ENCODE measurements around the gene ISLR.

The ISLR gene

DNA sequence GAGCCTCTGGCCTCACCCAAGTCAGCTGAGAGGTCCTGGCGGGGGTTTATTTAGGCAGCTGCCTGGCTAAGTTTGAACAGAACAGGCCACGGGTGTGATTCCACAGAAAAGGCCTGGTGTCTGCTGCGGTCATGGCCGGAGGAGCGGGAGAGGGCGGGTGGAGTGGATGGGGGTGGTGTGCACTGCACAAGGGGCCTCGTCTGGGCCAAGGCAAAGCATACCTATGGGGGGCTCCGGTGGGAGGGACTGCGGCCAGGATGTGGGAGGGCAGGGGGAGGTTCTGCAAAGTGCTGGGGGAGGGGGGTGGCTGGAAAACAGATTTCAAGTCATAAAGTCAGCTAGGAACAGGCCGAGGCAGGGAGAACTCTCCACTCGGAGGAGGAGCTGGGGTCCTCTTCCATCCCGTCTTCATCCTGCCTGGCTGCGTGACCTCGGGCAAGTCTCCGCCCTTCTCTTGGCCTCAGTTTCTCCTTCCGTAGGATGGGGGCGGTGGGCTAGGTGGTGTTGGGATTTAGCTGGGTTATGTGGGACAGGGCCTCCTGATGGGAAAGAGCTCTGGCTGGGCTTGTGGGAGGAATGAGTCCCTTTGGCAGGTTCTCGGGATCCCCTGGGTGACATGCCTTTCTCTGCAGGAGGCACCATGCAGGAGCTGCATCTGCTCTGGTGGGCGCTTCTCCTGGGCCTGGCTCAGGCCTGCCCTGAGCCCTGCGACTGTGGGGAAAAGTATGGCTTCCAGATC is 878 bp downstream of the ISLR start:
- DNase-seq, result no peak

DNA sequence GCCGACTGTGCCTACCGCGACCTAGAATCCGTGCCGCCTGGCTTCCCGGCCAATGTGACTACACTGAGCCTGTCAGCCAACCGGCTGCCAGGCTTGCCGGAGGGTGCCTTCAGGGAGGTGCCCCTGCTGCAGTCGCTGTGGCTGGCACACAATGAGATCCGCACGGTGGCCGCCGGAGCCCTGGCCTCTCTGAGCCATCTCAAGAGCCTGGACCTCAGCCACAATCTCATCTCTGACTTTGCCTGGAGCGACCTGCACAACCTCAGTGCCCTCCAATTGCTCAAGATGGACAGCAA is 1.4 kb downstream of the ISLR start:
- DNase-seq, result no peak

DNA sequence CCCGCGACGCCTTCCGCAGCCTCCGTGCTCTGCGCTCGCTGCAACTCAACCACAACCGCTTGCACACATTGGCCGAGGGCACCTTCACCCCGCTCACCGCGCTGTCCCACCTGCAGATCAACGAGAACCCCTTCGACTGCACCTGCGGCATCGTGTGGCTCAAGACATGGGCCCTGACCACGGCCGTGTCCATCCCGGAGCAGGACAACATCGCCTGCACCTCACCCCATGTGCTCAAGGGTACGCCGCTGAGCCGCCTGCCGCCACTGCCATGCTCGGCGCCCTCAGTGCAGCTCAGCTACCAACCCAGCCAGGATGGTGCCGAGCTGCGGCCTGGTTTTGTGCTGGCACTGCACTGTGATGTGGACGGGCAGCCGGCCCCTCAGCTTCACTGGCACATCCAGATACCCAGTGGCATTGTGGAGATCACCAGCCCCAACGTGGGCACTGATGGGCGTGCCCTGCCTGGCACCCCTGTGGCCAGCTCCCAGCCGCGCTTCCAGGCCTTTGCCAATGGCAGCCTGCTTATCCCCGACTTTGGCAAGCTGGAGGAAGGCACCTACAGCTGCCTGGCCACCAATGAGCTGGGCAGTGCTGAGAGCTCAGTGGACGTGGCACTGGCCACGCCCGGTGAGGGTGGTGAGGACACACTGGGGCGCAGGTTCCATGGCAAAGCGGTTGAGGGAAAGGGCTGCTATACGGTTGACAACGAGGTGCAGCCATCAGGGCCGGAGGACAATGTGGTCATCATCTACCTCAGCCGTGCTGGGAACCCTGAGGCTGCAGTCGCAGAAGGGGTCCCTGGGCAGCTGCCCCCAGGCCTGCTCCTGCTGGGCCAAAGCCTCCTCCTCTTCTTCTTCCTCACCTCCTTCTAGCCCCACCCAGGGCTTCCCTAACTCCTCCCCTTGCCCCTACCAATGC is 2.0 kb downstream of the ISLR start:
- no peak for DNase-seq

DNA sequence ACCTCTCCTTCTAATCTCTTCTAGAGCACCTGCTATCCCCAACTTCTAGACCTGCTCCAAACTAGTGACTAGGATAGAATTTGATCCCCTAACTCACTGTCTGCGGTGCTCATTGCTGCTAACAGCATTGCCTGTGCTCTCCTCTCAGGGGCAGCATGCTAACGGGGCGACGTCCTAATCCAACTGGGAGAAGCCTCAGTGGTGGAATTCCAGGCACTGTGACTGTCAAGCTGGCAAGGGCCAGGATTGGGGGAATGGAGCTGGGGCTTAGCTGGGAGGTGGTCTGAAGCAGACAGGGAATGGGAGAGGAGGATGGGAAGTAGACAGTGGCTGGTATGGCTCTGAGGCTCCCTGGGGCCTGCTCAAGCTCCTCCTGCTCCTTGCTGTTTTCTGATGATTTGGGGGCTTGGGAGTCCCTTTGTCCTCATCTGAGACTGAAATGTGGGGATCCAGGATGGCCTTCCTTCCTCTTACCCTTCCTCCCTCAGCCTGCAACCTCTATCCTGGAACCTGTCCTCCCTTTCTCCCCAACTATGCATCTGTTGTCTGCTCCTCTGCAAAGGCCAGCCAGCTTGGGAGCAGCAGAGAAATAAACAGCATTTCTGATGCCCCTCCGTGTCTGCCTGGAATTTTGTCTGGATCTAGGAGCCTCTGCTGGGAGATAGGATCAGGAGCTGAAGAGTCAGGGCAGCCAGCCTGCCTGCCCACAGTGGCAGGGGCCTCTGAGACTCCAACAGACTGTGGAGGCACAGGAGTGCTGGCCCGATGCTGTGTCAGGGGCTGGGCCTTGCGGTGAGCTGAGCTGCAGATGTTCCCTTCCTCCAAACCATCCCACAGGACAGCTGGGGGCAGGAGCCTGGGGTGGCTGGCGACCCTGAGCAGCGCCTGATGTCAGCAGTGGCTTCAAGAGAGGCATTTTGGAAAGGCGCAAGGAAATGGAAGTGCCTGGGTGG is 3.0 kb downstream of the ISLR start:
- no peak for DNase-seq

DNA sequence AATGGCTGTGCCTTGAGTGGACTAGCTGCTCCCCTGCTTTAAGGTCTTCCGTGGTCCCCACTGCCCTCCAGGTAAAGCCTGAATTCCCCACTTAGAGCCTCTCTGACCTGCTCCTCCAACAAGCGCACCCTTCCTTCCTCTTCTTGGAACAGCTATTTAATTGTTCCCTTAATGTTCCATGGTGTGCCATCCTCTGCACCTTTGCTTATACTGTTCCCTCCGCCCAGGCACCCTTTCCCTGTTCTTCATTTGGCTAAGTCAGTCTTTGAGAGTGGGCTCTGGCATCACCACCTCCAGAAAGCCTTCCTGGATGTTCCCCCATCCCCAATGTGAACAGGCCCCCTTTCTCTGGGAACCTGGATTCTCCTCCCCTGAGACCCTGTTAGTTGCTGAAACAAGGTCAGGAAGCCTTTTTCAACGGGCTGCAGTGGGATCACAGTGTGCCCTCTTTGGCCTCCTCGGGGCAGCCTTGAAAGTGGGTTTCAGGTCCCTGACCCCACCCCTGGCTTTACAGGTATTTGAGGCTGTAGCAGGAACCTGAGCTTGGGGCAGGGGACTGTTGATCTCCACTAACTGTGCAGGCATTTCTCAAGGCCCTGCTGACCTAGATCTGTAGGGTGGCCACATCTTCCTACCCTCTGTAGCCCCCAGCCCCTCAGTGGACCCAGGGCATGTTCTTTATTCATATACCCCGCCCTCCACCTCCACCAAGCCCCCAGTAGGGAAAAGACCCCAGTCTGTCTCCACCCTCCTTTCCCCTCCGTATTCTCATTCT is 5.0 kb downstream of the ISLR start:
- no peak for DNase-seq

DNA sequence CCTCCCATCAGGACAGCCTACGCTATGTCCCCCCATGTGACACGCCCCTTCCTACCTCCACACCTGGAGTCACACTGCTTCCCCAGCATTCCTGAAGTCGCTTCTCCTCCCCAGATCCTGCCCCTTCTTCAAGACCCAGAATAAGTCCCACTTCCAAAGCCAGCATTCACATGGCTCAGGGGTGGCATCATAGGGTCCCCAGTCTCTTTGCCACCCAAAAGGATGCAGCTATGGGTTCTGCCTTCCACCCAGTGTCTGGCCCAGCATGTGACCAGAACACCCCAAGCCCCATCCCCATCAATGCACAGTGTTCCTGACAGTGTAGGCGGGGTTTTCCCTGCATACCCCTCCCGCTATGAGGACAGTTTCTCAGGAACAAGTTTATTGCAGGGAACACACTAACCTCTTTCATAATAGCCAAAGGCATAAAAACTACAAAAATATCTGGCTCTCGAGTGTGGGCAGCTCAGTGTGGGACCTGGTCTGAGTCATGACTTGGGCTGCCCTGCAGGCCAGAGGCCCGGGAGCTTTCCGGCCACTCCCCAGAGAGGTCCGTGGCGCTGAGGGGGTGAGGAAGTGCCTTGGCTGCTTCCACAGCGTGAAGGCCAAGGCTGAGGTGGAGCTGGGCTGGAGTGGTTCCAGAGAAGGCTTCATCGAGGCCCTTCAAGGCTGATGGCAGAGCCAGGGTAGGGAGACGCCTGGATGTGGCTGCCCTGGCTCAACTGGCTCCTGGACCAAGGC is 5.8 kb downstream of the ISLR start:
- DNase-seq, result no peak

DNA sequence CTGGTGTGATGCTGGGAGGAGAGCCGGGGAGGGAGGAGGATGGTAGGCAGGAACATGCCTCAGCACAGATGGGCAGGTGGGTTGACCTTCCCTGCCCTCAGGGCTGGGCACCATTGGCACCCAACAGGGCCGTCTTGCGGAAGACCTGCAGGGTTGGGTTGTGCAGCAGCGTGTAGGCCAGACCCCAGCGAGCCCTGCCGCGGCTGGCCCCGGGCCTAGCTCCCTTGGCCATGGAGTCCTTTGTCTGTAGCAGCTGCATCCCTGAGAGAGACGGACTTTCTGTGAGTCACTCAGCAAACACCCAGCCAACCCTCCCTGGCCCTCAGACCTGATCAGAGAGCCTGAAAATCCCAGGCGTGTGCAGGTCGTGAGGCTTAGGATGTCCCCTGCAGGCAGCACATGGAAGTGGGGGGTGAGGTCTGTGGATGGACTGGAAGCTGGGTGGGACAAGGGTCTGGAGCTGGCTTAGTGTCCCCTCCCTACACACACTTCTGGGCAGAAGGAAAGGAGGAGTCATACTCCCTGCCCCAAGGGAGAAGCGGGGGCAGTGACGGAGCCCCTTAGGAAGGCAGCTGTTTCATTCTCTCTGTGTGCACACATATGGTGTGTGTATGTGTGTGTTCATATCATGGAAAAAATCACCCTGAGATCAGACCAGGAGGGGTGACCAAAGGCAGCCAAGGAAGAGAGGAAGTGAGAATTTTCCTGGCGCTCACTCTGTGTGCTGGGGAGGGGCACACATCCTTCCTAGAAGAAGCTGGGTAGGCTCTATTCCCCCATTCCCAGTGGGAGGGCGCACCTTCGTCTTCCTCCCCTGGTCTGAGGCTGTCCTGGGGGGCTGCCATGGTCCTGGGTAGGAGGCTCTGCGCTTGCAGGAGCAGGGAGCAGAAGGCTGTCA is 6.7 kb downstream of the ISLR start:
- DNase-seq, result no peak

DNA sequence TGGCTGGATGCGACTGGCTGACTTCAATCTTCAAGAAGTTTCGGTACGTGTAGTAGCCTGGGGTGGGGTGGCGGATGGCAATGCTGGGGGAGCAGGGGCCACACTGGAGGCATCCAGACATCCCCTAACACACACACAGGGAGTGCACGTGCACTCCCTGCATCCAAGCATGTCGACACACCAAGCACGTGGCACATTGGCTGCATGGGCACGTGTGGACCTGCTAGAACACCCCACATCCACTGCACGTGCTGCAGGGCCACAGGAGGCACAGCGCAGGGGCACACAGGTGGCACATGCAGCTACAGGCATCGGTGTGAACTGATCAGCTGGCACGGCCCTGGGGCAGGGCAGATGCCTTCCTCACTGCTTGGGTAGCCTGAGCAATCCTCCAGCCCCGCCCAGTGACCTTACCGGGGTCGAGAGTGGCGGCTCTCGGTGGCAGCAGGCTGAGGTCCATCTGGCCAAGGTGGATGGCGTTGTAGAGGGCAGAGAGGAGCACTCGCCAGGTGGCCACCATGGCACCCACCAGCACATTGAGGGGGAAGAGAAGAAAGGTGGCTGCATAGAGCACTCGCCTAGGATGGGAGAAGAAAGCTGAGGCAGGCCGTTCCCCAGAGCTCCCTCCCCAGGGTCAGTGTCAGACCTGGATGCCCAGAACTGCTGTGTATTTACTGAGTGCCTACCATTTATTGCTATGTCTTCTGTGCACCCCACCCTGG is 7.5 kb downstream of the ISLR start:
- DNase-seq, result no peak

DNA sequence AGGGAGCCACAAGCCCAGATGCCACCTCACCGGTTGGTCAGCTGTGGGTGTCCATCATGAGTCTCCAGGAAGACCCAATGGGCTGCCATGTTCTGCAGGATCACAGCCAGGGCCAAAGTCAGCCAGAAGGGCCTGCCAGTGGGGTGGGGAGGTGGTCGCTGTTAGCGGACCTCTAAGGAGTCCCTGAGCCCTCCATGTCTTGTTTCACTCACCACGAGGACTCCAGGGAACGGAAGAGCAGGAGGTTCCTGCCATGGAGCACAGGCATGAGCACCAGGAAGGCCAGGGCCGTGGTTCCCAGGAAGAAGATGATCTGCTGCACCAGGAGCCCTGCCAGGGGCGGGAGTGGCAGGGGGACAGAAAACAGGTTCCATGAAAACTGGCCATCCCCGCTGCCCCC is 8.6 kb downstream of the ISLR start:
- DNase-seq, result no peak

DNA sequence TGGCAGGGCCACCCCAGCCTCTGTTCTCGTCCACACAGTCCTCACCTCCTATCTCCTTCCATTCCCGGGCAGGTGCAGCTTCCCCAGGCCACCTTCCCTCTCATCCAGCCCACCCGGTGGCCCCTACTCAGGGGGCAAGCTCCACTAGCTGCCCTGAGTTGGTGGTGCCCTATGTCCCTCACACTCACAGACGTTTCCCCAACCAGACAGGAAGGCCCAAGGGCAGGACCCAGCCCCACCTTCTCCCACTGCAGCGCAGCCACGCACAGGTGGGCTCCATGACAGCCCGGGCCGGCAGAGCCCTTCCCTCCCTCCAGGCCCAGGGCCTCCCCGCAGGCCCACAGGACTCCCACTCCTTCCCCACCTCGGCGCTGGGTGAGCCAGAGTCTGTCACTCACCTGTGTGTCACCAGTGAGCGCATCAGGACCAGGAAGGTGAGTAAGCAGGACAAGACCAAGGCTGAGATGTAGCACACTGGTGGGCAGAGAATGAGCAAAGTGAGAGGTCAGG is 11.1 kb downstream of the ISLR start:
- DNase-seq, result no peak

DNA sequence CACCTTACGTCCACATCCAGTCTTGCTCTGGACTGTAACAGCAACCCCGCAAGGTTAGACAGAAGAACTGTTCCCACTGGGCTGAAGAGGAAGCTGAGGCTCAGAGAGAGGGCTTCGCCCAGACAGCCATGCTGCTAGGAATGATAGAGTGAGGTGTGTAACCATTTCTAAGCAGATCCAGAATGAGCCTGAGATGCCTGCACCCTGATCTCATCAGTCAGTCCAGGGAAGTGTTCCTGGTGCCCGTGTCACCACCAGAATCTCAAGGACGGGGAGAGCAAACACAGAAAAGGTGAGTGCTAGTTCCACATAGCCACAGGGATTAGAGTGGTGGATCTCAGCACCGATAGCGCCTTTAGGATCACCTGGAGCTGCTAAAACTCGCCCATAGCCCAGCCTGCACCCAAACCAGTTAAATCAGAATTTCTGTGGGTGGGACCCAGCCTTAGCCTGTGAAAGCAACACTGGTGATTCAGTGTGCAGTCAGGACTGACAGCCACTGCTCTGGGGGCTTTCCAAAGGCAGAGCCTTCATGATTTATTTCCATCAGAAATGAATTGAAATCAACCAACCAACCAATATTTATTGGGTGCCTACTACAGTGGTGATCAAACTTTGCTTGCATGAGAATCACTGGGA is 12.3 kb downstream of the ISLR start:
- no peak for DNase-seq

DNA sequence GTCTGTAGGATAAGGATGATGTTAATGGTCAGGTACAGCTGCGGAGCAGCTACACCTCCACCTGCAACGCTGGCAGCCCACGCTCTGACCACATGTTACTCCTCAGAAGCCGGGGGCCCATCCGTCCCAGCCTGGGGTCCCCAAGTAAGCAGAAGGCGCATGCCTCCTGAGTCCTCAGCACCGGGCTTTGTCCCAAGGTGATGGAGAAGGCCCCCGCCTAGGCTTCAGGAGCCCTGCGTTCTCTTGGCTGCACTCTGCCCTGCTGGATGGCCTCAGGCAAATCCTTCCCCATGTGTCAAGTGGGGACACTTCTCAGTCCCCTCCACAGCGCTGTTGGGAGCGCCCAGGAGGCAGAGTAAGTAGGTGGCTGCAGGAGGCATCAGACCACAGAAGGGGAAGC is 14.7 kb downstream of the ISLR start:
- no peak for DNase-seq

DNA sequence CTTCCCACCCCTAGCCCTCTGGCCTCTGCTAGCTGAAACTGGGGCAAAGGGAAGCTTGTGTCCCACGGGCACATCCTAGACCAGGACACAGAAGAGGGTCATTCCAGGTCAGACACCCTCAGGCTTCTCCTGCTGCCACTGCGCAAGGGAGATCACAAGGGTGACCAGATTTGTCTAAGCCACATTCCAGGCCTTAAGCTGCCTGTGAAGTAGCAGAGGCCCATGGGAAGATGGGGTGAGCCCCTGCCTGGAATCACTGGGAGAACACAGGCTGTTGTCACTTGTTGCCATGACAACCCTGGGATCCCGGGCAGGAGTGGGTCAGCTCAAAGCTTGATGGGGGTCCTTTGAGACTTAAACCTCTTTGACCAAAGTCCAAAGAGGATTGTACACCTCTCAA is 18.3 kb downstream of the ISLR start:
- no peak for DNase-seq

DNA sequence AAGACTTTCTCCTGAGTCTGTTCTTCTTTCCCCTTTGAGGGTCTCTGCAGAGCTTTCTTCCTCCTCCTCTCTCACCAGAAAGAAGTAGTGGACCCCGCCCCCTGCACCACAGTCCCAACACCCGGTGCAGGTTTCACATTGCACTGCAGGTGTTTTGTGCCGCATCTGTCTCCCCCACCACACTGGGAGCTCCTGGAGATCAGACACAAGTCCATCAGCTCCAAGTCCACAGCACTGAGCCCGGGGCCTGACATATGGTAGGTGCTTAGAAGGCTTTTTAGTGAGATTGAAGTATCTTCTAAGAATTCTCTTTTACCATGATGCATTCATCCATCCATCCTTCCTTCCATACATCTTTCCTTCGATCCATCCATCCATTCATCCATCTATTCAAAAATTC is 19.2 kb downstream of the ISLR start:
- no peak for DNase-seq

DNA sequence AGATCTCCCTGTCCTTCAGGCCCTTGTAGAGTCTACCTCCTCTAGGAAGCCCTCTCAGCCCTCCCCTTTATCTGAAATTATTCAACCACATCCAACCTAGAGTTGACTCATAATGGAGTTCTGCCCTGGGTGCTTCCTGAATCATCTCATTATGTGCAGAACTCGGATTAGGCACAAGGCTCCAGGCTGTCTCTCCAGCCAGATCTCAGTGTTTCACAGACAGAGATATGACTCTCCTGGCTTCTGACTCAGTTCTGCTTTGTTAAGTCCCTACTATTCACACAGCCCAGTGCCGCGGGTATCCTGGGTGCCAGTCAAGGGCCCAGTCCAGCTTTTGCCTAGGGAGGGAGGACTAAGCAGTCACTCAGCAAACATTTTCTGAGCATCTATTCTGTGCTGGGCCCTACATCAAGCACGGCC is 19.8 kb downstream of the ISLR start:
- DNase-seq, result no peak

DNA sequence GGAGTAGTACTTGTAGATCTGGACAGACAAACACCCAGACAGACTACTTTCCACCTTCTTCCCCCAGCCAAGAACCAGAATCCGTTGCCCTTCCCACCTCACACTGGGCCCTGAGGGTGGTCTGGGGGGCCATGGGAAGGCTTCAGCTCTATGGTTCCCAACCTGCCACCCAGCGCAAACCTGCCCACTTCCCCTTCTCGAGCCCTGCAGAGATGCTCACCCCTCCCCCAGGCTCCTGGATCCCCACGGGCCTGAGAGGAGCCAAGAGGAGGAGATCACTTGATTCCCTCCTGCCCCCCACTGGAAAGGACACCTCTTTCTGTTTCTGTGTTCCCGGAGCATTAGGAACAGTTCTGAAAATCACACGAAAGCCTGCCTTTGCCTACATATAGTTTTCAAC is 20.4 kb downstream of the ISLR start:
- no peak for DNase-seq

DNA sequence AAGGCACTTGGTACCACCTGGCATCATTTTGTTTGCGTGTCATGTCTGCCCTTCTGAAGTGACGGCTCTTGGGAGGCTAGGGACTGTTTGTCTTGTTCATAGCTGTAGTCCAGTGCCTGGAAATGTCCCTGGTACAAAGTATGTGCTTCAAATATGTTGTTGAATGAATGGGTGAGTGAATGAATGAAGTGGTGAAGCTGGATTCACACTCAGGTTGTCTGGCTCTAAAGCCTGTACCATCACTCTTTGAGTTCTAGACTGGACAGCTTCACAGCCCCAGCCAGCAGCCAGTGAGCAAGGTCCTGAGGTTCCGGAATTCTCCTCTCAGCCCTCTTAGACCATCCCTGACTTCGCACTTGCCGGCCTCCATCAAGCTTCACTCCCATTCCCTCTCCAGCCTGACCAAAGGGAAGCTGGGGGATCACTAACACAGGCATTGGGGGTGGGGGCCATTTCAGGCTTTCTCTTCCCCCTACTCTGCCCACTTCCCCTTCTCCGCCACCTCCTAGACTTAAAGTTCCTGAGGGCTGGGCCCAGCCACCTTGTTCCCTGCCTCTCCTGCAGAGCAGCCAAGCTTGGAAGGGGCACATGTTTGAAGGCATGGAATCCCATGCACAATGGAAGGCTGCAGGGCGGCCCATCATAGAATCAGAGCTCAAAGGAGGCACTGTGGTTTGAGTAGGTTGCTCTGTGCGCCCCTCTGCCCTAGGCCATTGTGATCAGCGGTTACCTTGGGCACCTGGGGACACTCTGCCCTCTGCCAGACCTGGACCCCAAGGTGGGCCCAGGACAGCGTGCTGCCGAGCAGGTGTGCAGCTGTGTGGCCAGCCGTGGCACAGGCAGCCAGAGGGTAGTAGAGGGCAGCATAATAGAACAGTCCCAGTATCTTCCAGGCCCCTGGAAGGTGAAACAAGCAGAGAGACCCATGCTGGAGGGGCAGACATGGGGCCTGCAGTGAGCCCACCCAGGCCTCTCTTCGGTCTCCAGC is 21.4 kb downstream of the ISLR start:
- DNase-seq, result no peak

DNA sequence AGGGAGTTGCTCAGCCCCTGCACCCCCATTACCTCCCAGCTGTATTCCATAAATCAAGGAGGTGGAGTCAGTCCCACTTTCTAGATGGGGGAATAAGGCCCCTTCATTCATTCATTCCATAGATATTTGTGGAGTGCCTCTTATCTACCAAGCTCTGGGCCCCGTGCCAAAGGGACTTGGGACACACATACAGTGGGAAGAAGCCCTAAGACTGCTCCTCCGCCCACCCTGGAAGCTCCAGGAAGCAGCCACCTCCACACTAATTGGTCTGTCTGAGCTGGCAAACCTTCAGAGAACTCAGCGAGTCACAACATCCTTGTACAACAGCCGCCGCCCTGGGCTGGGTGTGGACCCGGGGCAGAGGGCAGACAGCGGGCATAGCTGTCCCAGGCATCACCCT is 22.7 kb downstream of the ISLR start:
- DNase-seq, result no peak
